Activated CD8-positive, alpha-beta memory T cell treated with anti-CD3 and anti-CD28 coated beads, Interleukin-2, amount 50 U/mL, for 48 hours (primary cell): Measurements from ENCODE around the gene MAPT.
A peak's percentile ranks its signal among the peaks of the same experiment; 100 is the strongest.
"Not testable (repeated sequence)": the region's sequence is repeated elsewhere in the genome, so short reads cannot be mapped to it uniquely, and the experiment has no call there.

Source experiments
- DNase-seq: peaks from one replicate; pipeline ENCODE4 v3.0.0-alpha.2; 2020

Gene MAPT

DNA sequence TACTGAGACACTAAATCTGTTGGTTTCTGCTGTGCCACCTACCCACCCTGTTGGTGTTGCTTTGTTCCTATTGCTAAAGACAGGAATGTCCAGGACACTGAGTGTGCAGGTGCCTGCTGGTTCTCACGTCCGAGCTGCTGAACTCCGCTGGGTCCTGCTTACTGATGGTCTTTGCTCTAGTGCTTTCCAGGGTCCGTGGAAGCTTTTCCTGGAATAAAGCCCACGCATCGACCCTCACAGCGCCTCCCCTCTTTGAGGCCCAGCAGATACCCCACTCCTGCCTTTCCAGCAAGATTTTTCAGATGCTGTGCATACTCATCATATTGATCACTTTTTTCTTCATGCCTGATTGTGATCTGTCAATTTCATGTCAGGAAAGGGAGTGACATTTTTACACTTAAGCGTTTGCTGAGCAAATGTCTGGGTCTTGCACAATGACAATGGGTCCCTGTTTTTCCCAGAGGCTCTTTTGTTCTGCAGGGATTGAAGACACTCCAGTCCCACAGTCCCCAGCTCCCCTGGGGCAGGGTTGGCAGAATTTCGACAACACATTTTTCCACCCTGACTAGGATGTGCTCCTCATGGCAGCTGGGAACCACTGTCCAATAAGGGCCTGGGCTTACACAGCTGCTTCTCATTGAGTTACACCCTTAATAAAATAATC is 119.3 kb downstream of the MAPT start:
- no peak for DNase-seq

DNA sequence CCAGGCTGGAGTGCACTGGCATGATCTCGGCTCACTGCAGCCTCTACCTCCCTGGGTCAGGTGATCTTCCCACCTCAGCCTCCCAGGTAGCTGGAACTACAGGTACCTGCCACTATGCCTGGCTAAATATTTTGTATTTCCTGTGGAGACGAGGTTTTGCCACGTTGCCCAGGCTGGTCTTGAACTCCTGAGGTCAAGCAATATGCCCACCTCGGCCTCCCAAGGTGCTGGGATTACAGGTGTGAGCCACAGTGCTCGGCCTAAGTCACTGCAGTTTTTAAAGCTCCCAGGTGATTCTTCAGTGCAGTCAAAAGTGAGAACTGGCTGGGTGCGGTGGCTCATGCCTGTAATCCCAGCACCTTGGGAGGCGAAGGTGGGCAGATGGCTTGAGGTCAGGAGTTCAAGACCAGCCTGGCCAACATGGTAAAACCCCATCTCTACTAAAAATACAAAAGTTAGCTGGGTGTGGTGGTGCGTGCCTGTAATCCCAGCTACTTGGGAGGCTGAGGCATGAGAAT is 125.1 kb downstream of the MAPT start:
- DNase-seq, result not testable (repeated sequence)

DNA sequence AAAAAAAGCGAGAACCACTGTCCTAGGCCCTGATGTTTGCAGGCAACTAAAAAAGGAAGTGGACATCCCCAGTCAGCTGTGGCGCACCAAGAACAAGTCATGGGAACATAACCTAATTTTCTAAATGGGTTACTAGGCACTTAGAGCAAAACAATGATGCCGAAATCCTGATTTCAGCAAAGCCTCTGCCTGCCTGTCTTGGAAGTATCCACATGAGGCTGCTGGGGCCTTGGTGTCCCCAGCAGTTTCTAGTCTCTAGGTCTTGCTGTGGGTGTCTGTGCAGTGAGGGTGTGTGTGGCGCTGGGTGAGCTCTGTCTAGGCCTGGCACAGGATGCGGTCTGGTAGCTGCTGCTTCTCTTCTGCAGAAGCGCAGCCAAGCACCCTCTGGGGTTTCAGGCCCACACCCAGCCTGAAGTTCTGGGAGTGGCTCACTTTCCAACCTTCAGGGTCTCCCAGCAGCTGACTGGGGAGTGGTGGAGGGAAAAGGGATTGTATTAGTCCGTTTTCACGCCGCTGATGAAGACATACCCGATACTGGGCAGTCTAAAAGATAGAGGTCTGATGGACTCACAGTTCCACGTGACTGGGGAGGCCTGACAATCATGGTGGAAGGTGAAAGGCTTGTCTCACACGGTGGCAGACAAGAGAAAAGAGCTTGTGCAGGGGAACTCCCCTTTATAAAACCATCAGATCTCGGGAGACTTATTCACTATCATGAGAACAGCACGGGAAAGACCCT is 125.8 kb downstream of the MAPT start:
- peak; percentile 67 for DNase-seq

DNA sequence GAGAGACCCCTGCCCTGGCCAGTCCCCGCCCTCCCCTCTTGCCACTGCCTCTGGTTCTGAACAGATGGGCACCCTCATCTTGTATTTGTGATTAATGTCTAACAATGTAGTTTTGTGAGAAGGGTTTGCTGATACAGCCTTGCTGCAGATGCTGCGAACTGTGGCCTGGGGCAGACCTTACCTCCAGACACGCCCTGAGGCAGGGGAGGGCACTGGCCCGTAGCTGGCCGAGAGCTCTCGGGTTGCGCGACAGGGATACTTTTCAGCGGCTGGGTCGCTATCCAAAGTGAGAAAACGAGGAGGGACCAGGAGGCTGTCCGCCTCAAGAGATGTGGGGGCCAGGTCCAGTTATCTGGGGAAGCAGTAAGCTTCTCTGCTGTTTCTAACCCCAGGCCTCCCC is 126.6 kb downstream of the MAPT start:
- no peak for DNase-seq

DNA sequence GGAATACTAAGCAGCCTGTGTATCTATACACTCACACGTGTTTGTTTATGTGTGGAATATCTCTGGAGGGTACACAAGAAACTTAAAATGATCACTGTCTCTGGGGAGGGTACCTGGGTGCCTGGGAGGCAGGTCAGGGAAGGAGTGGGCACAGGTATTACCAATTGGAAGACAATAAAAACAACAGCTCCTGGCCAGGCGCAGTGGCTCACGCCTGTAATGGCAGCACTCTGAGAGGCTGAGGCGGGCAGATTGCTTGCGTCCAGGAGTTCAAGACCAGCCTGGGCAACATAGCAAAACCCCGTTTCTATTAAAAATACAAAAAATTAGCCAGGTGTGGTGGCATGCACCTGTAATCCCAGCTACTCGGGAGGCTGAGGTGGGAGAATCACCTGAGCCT is 129.0 kb downstream of the MAPT start:
- not testable (repeated sequence) for DNase-seq

DNA sequence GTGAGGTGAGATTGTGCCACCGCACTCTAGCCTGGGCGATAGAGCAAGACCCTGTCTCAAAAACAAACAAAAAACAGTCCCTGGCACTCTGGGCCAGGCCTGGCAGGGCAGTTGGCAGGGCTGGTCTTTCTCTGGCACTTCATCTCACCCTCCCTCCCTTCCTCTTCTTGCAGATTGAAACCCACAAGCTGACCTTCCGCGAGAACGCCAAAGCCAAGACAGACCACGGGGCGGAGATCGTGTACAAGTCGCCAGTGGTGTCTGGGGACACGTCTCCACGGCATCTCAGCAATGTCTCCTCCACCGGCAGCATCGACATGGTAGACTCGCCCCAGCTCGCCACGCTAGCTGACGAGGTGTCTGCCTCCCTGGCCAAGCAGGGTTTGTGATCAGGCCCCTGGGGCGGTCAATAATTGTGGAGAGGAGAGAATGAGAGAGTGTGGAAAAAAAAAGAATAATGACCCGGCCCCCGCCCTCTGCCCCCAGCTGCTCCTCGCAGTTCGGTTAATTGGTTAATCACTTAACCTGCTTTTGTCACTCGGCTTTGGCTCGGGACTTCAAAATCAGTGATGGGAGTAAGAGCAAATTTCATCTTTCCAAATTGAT is 129.5 kb downstream of the MAPT start:
- DNase-seq, result peak; percentile 39

DNA sequence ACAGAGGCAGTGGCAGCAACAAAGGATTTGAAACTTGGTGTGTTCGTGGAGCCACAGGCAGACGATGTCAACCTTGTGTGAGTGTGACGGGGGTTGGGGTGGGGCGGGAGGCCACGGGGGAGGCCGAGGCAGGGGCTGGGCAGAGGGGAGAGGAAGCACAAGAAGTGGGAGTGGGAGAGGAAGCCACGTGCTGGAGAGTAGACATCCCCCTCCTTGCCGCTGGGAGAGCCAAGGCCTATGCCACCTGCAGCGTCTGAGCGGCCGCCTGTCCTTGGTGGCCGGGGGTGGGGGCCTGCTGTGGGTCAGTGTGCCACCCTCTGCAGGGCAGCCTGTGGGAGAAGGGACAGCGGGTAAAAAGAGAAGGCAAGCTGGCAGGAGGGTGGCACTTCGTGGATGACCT is 130.2 kb downstream of the MAPT start:
- DNase-seq, result peak; percentile 42

DNA sequence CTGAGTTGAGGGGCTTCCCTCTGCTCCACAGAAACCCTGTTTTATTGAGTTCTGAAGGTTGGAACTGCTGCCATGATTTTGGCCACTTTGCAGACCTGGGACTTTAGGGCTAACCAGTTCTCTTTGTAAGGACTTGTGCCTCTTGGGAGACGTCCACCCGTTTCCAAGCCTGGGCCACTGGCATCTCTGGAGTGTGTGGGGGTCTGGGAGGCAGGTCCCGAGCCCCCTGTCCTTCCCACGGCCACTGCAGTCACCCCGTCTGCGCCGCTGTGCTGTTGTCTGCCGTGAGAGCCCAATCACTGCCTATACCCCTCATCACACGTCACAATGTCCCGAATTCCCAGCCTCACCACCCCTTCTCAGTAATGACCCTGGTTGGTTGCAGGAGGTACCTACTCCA is 130.7 kb downstream of the MAPT start:
- no peak for DNase-seq

DNA sequence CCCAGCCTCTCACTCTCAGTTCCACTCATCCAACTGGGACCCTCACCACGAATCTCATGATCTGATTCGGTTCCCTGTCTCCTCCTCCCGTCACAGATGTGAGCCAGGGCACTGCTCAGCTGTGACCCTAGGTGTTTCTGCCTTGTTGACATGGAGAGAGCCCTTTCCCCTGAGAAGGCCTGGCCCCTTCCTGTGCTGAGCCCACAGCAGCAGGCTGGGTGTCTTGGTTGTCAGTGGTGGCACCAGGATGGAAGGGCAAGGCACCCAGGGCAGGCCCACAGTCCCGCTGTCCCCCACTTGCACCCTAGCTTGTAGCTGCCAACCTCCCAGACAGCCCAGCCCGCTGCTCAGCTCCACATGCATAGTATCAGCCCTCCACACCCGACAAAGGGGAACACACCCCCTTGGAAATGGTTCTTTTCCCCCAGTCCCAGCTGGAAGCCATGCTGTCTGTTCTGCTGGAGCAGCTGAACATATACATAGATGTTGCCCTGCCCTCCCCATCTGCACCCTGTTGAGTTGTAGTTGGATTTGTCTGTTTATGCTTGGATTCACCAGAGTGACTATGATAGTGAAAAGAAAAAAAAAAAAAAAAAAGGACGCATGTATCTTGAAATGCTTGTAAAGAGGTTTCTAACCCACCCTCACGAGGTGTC is 131.3 kb downstream of the MAPT start:
- DNase-seq, result no peak

DNA sequence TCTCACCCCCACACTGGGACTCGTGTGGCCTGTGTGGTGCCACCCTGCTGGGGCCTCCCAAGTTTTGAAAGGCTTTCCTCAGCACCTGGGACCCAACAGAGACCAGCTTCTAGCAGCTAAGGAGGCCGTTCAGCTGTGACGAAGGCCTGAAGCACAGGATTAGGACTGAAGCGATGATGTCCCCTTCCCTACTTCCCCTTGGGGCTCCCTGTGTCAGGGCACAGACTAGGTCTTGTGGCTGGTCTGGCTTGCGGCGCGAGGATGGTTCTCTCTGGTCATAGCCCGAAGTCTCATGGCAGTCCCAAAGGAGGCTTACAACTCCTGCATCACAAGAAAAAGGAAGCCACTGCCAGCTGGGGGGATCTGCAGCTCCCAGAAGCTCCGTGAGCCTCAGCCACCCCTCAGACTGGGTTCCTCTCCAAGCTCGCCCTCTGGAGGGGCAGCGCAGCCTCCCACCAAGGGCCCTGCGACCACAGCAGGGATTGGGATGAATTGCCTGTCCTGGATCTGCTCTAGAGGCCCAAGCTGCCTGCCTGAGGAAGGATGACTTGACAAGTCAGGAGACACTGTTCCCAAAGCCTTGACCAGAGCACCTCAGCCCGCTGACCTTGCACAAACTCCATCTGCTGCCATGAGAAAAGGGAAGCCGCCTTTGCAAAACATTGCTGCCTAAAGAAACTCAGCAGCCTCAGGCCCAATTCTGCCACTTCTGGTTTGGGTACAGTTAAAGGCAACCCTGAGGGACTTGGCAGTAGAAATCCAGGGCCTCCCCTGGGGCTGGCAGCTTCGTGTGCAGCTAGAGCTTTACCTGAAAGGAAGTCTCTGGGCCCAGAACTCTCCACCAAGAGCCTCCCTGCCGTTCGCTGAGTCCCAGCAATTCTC is 132.1 kb downstream of the MAPT start:
- DNase-seq, result no peak

DNA sequence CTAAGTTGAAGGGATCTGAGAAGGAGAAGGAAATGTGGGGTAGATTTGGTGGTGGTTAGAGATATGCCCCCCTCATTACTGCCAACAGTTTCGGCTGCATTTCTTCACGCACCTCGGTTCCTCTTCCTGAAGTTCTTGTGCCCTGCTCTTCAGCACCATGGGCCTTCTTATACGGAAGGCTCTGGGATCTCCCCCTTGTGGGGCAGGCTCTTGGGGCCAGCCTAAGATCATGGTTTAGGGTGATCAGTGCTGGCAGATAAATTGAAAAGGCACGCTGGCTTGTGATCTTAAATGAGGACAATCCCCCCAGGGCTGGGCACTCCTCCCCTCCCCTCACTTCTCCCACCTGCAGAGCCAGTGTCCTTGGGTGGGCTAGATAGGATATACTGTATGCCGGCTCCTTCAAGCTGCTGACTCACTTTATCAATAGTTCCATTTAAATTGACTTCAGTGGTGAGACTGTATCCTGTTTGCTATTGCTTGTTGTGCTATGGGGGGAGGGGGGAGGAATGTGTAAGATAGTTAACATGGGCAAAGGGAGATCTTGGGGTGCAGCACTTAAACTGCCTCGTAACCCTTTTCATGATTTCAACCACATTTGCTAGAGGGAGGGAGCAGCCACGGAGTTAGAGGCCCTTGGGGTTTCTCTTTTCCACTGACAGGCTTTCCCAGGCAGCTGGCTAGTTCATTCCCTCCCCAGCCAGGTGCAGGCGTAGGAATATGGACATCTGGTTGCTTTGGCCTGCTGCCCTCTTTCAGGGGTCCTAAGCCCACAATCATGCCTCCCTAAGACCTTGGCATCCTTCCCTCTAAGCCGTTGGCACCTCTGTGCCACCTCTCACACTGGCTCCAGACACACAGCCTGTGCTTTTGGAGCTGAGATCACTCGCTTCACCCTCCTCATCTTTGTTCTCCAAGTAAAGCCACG is 133.0 kb downstream of the MAPT start:
- DNase-seq, result no peak

DNA sequence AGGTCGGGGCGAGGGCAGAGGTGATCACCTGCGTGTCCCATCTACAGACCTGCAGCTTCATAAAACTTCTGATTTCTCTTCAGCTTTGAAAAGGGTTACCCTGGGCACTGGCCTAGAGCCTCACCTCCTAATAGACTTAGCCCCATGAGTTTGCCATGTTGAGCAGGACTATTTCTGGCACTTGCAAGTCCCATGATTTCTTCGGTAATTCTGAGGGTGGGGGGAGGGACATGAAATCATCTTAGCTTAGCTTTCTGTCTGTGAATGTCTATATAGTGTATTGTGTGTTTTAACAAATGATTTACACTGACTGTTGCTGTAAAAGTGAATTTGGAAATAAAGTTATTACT is 133.6 kb downstream of the MAPT start:
- no peak for DNase-seq

DNA sequence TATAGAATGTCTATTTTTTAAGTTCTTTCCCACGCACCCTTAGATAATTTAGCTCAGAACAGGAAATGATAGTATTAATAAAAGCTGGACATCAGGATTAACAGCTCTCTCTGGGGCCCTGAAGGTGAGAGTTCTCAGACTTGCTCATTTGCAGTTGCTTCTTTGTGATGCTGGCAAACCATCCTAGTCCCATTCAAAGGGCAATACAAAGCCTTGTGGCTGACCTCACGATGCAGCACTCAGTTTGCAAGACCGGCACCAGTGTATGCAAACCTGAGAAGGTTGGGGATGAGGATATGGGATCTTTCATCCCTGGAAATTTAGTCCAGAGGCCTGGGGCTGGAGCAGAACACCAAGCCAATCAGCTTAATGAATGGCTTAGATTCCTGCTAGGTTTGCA is 134.0 kb downstream of the MAPT start:
- DNase-seq, result no peak

DNA sequence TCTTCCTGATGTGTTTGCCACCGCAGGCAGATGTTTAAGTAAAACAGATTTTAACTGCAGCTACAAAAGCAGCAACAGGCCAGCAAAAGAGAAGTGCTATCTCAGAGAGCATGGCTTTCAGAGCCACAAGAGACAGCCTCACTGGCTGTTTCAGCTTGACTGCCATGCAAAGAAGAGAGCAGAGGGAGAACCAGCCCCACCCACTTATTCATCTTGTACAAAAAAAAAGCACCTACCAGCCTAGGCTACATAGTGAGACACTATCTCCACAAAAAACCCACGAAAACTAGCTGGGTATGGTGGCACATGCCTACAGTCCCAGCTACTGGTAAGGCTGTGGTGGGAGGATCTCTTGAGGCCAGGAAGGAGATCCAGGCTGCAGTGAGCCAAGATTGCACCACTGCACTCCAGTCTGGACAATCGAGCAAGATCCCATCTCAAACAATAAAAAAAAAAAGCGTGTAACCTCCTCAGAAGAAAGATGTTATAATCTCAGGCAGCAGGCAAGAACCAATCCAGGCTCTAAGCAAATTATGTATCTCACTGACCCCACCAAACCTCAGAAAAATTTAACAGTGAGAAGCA is 134.7 kb downstream of the MAPT start:
- no peak for DNase-seq

DNA sequence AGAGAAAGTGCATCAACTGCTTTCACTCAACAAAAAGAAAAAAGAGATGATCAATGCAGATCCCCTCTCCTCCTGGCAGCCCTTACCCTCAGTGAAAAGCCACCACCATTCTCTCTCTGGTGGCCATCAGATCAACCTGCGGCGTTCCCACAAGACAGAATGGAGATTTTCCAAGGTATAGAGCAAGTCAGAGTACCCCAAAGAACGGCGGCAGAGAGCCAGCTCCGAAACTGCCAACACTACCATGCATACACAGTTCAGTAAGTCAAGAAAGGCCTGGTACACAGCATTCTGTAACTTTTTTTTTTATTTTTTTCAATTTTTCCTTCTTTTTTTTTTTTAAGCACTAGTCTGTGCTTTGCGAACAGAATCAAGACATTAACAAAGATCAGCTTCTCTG is 135.3 kb downstream of the MAPT start:
- no peak for DNase-seq

DNA sequence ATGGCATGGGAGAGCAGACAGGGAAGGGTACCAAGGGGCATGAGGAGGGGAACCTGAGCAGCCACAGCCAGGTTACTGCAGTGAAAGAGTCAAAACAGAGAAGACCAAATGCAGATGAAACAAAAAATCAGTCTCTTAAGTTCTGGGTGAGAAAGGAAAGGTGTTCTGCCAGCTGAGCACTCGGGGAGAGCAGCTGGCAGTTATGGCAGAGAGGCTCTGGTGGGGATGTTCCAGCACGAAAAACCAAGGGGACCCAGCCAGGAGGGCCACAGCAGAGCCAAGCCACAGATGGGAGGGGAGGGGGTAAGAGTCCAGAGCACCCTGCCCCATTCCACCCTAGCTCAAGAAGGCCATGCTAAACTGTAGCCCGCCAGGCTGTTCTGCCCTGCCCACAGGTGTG is 136.4 kb downstream of the MAPT start:
- DNase-seq, result no peak

DNA sequence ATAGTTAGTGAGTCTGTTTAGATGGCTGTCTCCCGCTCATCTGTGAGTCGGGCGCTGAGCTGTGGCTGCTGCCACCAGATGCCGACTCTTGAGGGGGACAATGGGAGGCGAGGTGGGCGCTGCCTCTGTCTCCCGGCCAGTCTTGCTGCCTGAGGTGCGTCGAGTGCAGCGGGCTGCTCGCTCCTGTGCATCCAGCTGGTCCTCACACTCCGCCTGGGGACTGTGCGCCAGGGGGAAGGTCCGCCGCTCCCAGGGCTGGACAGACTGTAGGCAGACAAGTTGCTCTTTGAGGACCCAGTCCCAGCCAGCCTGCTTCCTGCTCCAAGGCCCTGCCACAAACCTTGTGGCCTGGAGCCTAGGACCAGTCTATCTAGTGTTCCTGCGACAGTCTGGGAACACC is 137.1 kb downstream of the MAPT start:
- DNase-seq, result no peak

DNA sequence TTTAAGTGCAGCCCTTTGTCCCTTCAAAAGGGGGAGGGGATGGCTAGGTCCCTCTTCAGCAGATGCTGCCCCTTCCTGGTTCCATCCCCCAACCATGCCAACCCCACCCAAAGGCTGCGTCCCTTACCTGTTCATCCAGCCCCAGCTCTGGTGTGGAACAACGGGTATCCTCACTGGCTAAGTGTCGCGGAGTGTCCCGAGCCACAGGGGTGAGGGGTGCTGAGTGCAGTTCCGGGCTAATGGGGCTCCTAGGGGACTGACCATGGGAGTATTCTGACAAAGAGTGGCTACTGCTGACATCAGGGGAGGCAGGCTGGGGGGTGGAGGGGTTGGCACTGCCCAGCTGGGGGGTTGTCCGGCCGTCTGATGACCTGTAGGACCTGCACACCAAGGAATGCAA is 137.6 kb downstream of the MAPT start:
- DNase-seq, result no peak

DNA sequence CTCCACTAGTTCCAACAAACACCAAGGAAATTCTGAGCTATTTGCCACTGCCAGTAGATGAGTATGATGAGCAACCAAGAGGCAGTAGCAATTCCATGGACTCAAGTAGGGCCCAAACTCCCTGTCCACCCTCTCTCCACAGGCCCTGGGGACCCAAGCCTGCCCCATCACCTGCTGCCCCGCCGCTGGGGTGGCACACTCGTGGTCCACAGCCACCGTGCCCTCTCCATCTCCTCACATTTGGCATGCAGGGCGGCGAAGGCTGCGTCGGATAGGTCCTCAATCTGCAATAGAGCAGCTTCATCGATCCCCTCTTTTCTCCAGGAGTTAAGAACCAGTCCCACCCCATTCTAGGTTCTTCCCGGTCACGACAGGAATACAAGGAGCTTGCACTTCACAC is 138.6 kb downstream of the MAPT start:
- DNase-seq, result no peak

DNA sequence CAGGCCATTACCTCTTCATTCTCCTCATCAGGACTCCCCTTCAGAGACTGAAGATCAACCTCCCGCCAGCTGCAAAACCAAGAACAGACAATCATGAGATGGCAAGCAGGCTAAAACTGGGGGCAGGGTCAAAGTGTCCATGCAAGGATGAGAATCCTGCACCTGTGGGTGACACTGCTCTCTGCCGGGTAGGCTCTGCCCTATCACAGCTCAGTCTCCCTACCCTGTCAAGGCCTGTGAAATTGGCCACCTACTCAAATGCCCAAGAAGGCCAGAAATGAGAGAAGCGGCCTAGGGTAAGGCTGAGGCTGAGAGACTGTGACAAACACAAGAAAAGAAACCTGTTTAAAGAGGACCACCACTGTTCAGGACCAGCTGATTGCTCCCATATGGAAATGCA is 139.0 kb downstream of the MAPT start:
- no peak for DNase-seq
